DMS153 treated with DMSO at 0.1 percent for 48 hours (cell line): Measurements from ENCODE around the gene SPRED2.

Experiments used
- DNase-seq: peaks from one replicate; lab custom pipeline; 2025; ENCODE audit not compliant: unreplicated experiment; lab: John Stamatoyannopoulos, UW

SPRED2 gene

DNA sequence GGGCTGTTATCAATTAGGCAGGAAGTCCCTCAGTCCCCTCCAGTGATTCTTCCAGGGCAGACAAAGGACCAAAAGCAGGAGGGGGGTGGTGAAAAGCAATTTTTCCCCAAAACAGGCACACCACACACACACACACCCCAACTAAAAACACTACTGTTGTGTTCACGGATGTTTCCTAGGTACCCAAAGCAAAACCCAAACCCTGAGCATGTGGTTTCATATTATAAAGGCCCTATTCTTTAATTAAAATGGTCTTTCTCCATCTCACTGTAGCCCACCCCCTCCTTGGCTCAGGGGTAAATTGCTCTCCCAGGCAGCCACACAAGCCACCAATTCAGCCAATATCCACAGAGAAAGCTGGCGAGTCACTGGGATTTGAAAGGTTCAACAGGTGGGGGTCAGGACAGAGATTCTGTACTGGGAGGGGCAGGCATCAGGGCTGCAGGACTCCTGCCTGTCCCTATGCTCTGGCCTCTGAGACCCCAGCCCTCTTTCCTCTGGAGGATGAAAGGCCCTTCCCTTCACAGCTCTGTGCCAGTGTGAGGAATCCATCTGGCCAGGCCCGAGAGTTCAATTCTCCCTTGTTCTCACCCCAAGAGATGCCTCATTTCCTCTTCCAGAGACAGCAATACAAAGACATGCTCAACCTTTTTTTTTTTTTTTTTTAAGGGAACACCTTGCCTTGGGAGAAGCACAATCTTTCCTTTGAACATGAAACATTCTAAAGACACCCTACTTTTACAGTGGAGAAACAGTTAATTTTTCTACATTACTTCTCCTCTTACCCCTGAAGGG, 43.6 kb downstream of the SPRED2 start:
- no peak for DNase-seq

DNA sequence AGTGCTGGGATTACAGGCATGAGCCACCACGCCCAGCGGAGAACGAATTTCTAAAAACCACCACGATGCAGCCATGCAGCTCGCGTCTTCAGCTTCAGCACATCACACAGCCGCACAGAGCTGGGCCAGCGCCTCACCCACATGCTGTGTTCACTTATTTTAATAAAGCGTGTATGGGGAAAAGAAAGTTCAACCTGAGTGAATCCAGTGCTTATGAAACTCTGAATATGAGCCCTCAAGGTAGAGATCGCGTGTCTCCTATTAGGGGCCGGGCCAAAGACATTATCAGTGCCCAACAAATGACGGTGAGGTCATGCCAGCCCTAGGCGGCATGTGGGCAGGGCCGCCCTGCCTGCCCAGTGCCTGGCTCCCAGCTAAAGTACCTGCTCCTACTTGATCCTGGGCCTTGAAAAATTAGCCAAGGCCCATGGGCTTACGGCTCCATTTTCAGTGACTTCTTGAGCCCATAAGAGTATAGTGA, 44.3 kb downstream of the SPRED2 start:
- DNase-seq, result no peak

DNA sequence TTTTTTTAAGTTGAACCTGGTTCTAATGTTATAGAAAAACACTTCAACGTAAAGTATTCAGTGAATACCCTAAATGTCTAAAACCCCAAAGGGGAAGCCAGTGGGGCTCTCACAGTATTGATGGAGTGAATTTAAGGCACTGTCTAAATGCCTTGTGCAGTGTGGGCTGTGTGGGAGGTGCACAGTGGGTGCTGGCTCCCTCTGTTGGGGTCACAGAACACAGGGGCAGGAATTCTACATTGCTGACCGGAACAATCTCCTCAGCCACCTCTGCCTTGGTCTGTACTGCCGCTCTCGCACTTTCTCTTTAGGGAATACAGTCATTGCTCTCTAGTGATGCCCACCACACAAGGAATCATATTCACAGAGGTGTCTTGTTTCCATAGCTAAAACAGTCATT, 45.4 kb downstream of the SPRED2 start:
- DNase-seq, result no peak

DNA sequence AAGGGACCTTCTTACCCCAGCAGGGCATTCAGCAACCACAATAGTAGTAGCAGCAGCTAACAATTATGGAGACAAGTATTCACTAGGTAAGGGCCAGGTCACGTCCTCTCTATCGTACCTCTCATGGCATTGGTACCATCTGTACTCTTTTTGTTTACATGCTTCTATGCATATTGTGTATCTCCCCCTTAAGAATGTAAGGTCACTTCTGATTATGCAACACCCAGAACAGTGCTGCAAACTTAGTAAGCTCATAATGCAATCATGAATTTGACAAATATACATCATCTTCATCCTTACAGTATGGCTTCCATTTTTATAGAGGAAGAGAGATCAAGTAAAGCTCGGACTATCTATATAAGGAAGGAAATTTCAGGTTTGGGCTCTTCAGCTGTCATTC, 46.1 kb downstream of the SPRED2 start:
- no peak for DNase-seq

- DNase-seq, result no peak
Measured at GRCh38 chr2:65383541-65384488, 48.6 kb downstream of the SPRED2 start.

- DNase-seq, result peak; percentile 81
Measured at GRCh38 chr2:65382776-65383357, 49.5 kb downstream of the SPRED2 start.

- DNase-seq, result no peak
Measured at GRCh38 chr2:65382323-65382722, 50.1 kb downstream of the SPRED2 start.

DNA sequence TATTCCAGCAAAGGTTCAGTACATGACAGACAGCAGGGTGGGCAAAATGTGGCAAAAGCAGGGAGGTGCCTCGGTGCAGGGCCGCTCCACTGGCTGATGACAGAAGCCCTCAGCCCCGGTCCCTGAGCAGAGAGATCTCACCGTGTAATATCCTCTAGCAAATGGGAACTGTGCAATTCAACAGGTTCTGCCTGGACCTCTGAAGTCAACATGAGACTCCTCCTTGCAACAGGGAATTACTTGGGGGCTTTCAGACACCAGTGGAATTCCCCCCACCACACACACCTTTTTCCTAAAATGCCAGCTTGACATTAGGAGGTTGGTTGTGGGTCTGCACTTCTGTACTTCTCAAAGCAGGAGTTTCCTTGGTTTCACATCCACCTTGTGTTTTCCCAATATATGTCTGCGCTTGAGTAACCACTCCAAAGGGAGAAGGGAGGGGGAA, 50.8 kb downstream of the SPRED2 start:
- no peak for DNase-seq

DNA sequence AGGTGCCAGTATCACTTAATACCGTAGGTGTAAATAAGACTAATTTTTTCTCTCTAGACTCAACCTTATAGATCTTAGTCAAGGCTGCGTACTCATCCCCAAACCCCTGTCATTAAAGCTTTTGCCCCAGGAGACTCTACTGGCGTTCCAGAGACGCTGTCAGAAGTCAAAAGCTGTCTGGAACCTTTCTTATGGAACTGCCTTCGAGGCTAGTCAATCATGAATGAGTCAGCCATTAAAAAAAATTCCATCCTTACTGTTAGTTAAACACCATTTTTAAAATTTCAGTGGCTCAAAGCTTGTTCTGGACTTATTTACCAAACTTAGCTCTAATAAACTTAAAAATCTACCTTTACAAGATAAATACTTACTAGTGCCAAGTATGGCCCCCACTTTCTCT, 52.1 kb downstream of the SPRED2 start:
- DNase-seq, result no peak

GRCh38 chr2:65379721-65380171, 52.7 kb downstream of the SPRED2 start:
- no peak for DNase-seq

DNA sequence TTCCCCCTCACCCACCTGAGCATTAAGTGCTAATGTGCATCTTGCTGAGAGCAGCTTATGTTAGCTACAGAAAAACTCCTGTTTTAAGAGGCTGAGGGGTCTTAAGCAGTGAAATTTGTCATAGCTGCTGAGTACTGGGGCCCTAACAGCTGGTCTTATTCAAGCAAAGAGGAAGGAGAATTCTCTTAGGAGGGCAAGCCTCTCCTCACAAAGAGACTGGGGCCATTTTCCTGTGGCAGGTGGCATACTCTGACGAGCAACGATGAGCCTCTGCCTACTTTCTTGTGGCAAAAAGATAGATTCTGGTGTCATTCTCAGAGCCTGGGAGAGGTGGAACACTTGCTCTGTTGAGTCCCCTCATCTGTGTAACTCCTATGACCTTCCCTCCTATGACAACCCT, 53.2 kb downstream of the SPRED2 start:
- no peak for DNase-seq

DNA sequence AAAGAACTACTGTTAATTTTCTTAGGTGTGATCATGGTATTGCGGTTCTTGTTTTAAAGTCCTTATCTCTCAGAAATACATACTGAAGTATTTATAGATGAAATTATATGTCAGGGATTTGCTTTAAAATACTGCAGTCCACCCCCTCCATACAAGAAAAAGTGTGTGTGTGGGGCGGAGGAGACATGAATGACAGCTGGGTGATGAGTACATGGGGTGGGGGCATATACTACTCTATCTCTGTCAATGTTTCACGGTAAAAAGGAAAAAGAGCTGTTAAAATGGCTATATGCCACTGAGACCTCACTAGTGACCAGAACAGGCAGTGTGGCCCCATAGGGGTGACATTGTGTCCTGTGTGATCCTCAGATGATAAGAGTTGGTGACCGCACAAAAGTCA, 54.1 kb downstream of the SPRED2 start:
- DNase-seq, result no peak

DNA sequence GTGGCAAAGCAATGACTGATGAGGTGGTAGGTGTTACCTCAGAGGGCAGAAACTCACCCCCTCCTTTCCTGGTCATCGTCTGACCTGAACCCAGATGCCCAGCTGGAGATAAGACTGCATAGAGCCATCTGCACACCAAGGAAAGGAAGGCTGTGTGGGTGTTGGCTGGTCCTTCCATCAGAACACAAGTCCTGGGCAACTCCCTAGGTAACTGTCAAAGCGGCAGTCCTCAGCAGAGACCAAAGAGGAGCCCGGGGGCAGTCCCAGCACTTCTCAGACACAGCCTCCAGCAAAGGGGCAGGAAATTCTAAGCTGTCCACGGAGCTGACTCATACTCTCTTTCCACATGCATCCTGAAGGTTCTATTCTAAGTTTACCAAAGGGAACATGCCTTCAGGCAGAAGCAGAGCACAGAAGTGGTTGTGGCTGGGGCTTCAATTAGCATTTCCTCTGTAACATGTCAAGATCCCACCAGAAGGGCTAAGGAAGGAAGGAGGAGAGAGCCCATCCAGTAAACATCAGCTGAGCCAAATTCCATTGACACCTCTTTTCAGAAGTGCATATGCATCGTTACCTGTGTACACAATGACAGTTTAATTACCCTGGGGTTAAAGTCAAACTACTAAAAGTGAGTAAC, 54.7 kb downstream of the SPRED2 start:
- no peak for DNase-seq

DNA sequence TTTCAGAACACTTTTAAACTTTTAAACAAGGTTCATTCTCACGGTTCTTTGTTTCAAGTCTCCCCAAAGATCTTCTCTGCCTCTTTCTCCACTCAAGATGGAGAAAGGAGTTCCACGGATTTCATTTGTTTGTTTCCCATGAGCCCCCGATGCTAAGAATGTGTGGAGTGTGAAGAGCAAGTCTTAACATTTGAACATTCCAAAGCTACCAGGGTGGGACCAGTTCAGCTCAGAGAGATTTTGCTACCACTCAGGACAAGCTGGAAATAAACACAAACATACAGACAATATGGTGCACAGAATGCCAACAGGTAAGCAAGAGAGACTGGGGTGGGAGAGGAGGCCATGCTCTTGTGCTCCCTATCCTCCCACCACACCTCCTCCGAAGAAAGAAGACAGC, 56.7 kb downstream of the SPRED2 start:
- DNase-seq, result no peak

DNA sequence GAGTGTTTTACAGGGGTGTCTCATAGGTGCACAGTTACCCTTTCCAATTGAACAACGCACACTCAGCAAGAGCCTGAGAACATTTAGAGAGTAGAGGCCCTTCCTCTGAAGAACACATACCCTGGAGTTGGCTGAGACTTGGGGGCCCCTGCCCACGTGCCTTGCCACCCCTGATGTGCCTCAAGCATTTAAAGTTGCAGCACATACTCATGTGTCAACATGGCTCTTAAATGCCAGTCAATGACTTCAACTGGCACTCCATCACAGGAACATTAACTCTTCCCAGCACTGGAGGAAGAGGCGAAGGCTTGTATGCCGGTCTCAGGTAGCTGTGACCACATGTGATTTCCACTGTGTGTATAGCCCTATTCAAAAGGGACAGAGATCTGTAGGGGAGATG, 57.4 kb downstream of the SPRED2 start:
- no peak for DNase-seq

DNA sequence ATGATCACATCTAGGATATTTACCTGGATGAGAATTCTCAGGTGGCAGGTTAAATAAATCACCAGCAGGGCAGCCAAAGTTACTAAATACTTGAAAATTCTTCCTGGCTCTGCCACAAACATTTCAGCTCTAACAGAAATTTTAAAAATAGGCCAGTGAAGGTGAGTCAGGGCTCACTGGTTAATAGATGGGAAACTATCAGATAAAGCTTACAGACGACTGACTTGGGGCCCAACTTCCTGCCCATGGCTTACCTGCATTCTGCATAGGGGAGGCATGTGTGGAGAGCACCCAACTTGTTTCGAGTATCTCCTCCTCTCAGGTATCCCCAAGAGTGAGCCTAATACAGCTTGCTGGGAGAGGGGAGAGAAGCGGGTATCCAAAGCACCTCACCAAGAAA, 57.8 kb downstream of the SPRED2 start:
- no peak for DNase-seq

DNA sequence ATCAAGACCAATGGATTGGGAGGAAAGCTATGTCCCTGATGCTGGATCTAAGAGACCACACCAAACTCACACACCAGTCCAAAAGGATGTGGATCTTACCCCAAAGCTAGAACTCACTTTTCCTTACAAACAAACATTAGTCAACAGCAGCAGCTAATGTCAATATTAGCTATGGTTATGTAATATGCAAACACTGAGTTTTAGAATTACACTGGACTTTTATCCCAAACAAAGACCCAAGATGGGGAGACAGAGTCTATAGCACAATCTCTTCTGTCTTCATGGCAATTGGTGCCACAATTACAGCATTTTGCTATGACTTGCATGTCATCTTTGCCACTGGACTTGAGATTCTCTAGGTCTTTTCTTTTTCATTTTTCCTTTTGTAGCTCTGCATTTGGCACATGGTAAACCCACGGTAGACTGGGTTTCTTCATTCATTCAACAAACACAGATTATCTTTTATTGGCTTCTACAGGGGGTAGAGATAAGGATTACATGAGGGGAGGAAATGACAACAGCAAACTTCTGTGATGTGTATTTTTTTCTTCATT, 59.0 kb downstream of the SPRED2 start:
- DNase-seq, result no peak

DNA sequence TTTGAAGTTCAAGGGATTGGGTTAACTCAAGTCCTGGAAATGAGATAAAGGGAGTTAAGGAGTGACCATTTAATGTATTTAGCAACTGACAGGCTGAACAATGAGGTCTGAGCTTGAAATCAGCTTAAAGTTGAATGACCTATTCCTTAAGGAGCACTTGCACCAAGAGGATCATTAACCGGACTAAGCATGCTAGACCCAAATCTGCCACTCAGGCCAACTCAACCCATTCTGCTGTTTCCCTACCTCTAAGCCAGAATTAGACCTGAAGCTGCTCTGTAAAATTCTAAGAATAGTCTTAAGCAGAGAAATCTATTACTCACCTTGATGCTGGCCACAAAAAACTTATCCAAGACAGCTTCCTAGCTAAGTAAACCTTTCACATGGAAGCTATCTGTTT, 59.8 kb downstream of the SPRED2 start:
- no peak for DNase-seq

DNA sequence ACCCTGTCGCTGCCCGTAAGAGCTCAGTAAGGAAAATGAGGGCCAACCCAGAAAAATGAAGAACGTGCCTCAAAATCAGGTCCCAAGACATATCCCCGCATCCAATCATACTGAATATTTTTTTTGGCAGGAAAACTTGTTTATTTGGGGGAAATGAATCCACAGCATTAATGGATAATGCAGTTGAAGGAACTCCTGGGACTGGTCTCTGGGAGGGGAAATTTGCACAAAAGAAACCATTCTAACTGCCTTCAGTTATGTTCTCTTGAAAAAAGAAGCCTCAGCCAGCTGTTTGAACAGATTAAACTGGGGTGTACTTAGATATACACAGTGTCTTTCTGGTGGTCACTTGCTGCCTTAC, 61.3 kb downstream of the SPRED2 start:
- DNase-seq, result no peak

DNA sequence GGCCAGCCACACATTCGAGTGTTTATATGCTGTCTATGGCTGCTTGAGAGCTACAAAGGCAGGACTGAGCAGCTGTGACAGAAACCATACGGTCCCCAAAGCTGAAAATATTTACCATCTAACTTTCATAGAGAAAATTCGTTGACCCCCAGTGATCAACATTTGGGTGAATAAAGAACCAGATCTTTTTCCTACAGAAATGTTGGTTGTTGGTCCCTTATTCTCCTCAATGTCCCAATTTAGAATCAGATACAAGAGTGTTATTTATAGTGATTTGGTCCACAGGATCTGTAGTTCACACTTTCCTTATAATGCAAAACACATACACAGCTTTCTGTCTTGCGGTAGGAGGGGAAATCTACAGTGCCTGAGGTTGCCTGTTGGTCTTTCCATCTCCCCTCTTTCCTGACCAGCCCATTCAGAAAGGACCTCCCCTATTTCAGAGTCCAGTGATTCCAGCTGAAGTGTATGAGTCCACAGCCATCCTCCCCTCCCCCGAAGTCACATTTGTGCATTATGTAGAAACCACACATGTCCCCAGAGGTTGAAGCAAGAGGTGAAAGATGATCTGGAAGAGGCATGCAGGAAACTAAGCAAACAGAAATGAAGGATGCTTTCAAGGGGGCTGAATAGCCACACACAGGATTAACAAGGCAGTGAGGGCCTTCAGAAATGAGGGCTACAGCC, 61.9 kb downstream of the SPRED2 start:
- peak; percentile 18 for DNase-seq
